Measurements from ENCODE around the gene GALNT4.

GRCh38 chr12:89538897-89539296 is 14.3 kb upstream of the GALNT4 start:
- TF ChIP-seq, protein P1, sequence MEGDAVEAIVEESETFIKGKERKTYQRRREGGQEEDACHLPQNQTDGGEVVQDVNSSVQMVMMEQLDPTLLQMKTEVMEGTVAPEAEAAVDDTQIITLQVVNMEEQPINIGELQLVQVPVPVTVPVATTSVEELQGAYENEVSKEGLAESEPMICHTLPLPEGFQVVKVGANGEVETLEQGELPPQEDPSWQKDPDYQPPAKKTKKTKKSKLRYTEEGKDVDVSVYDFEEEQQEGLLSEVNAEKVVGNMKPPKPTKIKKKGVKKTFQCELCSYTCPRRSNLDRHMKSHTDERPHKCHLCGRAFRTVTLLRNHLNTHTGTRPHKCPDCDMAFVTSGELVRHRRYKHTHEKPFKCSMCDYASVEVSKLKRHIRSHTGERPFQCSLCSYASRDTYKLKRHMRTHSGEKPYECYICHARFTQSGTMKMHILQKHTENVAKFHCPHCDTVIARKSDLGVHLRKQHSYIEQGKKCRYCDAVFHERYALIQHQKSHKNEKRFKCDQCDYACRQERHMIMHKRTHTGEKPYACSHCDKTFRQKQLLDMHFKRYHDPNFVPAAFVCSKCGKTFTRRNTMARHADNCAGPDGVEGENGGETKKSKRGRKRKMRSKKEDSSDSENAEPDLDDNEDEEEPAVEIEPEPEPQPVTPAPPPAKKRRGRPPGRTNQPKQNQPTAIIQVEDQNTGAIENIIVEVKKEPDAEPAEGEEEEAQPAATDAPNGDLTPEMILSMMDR (IDR thresholded peaks at IDR 0.05; ENCODE audit: insufficient read depth, low read length, poor library complexity, severe bottlenecking) = no peak
- no peak for TF ChIP-seq EZH2phosphoT487 (conservative IDR thresholded peaks at IDR 0.05; ENCODE audit: low read length)

All from SU-DHL-6 (cell line).